PFSK-1 (cell line): Measurements from ENCODE around the gene CTNNBL1.

ENCODE experiments used
- POLR2AphosphoS5 ChIP-seq: IDR thresholded peaks from 2 replicates; pipeline ENCODE4 v1.6.1; 2012; ENCODE audit warnings: low read depth, mild to moderate bottlenecking, control low read depth, low read length, moderate library complexity
- SIN3A ChIP-seq: IDR thresholded peaks from 2 replicates; pipeline ENCODE4 v1.6.1; 2012; ENCODE audit warnings: mild to moderate bottlenecking, low read length, moderate library complexity, borderline replicate concordance; ENCODE audit not compliant: insufficient read depth
- TAF1 ChIP-seq: IDR thresholded peaks from 2 replicates; pipeline ENCODE4 v1.6.1; 2012; ENCODE audit warnings: low read length, control low read depth, borderline replicate concordance; ENCODE audit not compliant: insufficient read depth
- TF ChIP-seq, protein P1 (sequence below), 2 experiments: IDR thresholded peaks; 2 replicates each; pipeline versions ENCODE4 v1.6.1 to v1.8.0; 2011 to 2012; ENCODE audit warnings: low read depth in 2 of 2, low read length in 2 of 2, control low read depth in 1 of 2, inconsistent platforms in 1 of 2, mild to moderate bottlenecking in 1 of 2, moderate library complexity in 1 of 2; ENCODE audit not compliant: insufficient read depth in 1 of 2

DNA sequence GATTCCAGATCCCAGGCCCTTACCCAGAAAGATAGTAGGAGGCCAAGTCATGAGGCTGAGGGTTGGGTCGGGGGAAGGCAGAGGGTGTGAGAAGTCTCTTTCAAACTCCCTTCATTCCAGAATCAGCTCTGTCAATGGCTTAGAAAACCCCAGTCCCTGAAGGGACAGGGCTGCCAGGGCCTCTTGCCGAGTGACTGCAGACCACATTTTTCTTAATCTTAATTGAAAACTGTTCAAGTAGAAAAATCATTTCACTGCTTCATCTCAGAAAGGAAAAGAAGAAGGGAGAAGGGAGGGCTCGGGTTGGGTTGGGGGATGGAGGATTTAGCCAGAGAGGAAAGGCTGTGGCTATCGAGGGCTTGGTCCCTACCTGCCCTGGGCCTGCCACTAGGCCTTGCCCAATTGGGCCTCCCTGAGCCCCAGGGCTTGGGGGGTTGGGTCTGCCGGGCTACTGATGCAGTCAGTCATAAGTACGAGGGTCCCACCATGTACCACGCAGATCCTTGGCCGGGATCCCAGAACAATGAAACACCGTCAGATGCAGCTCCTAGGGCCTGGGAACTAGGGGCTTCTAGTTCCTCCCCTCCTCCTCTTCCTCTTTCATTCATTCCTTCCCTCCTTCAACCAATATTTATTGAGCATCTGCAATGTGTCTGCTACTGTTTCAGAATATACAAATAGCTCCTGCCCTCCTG is 44.0 kb upstream of the CTNNBL1 start:
- TF ChIP-seq, protein P1, sequence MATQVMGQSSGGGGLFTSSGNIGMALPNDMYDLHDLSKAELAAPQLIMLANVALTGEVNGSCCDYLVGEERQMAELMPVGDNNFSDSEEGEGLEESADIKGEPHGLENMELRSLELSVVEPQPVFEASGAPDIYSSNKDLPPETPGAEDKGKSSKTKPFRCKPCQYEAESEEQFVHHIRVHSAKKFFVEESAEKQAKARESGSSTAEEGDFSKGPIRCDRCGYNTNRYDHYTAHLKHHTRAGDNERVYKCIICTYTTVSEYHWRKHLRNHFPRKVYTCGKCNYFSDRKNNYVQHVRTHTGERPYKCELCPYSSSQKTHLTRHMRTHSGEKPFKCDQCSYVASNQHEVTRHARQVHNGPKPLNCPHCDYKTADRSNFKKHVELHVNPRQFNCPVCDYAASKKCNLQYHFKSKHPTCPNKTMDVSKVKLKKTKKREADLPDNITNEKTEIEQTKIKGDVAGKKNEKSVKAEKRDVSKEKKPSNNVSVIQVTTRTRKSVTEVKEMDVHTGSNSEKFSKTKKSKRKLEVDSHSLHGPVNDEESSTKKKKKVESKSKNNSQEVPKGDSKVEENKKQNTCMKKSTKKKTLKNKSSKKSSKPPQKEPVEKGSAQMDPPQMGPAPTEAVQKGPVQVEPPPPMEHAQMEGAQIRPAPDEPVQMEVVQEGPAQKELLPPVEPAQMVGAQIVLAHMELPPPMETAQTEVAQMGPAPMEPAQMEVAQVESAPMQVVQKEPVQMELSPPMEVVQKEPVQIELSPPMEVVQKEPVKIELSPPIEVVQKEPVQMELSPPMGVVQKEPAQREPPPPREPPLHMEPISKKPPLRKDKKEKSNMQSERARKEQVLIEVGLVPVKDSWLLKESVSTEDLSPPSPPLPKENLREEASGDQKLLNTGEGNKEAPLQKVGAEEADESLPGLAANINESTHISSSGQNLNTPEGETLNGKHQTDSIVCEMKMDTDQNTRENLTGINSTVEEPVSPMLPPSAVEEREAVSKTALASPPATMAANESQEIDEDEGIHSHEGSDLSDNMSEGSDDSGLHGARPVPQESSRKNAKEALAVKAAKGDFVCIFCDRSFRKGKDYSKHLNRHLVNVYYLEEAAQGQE (IDR thresholded peaks at IDR 0.05; ENCODE audit: insufficient read depth in 1 of 2, low read depth in 2 of 2, low read length in 2 of 2) = no peak
- TF ChIP-seq TAF1 (no peak), POLR2AphosphoS5 (no peak), SIN3A (no peak)
